Coronary artery (tissue), 2 donors: ENCODE results near the gene GDPGP1.

Source experiments
- DNase-seq: peaks from one replicate; pipeline ENCODE4 v3.0.0-alpha.2; 2017; ENCODE audit warnings: low spot score
- H3K27ac ChIP-seq, 2 donors: fragments of 200-600 bp; sonication (generic); one replicate each; pipeline ENCODE4 v1.5.1; 2016 to 2019
- H3K4me3 ChIP-seq: fragments of 200-600 bp; sonication (generic); 2 replicates; pipeline ENCODE4 v1.5.1; 2016; ENCODE audit warnings: mild to moderate bottlenecking, moderate library complexity
- CTCF ChIP-seq: fragments of 200-600 bp; sonication (generic); IDR thresholded peaks from one replicate; pipeline ENCODE4 v1.5.1; 2019; ENCODE audit warnings: antibody characterized with exemption

GDPGP1 gene

DNA sequence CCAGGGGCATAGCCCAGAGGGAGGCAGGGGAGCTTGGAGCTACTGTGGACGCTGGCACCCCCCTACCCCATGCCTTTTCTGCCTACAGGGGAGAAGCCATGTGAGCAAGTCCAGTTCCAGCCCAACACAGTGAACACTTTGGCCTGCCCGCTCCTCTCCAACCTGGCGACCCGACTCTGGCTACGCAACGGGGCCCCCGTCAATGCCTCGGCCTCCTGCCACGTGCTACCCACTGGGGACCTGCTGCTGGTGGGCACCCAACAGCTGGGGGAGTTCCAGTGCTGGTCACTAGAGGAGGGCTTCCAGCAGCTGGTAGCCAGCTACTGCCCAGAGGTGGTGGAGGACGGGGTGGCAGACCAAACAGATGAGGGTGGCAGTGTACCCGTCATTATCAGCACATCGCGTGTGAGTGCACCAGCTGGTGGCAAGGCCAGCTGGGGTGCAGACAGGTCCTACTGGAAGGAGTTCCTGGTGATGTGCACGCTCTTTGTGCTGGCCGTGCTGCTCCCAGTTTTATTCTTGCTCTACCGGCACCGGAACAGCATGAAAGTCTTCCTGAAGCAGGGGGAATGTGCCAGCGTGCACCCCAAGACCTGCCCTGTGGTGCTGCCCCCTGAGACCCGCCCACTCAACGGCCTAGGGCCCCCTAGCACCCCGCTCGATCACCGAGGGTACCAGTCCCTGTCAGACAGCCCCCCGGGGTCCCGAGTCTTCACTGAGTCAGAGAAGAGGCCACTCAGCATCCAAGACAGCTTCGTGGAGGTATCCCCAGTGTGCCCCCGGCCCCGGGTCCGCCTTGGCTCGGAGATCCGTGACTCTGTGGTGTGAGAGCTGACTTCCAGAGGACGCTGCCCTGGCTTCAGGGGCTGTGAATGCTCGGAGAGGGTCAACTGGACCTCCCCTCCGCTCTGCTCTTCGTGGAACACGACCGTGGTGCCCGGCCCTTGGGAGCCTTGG, 5.9 kb upstream of the GDPGP1 start:
- no peak overlapping the region for H3K27ac ChIP-seq
- no peak for DNase-seq
- no peak overlapping the region for H3K4me3 ChIP-seq
- no peak for TF ChIP-seq CTCF

- no peak overlapping the region for H3K27ac ChIP-seq
- no peak for TF ChIP-seq CTCF
- no peak overlapping the region for H3K4me3 ChIP-seq
- no peak for DNase-seq
Observed at GRCh38 chr15:90228960-90229359, 5.0 kb upstream of the GDPGP1 start.

DNA sequence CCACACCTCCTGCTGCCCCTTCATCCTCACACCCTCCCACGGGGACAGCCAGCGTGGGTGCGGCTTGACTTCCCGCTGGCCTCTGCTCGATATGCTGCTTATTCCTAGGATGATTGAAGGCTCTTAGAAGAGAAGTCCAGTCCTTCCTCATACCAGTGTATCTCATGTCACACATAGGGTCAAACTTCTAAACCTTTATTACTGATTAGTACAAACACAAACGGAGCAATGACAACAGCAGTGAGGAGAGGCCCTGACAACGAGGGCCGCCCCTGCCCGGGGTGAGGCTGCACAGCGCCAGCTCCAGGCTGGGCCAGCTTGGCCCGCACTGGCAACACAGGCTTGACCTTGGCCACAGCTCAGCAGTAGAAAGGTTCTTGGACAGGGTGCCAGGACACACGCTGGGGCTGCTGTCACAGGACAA, 3.9 kb upstream of the GDPGP1 start:
- peak overlapping the region in 1 of 2 donors; percentile 2 for H3K27ac ChIP-seq
- H3K4me3 ChIP-seq: peak overlapping the region; percentile 10
- no peak for TF ChIP-seq CTCF
- no peak for DNase-seq

GRCh38 chr15:90230610-90231009, 3.4 kb upstream of the GDPGP1 start:
- DNase-seq: no peak
- no peak for TF ChIP-seq CTCF
- H3K4me3 ChIP-seq: peak overlapping the region; percentile 10
- H3K27ac ChIP-seq: peak overlapping the region in 1 of 2 donors; percentile 2

GRCh38 chr15:90231028-90232017, 2.7 kb upstream of the GDPGP1 start:
- no peak for DNase-seq
- Histone ChIP-seq H3K27ac (peak overlapping the region in 1 of 2 donors; percentile 20), H3K4me3 (no peak overlapping the region)
- TF ChIP-seq CTCF: no peak

GRCh38 chr15:90232196-90232595, 1.8 kb upstream of the GDPGP1 start:
- peak overlapping the region; percentile 88 for H3K4me3 ChIP-seq
- no peak for TF ChIP-seq CTCF
- no peak for DNase-seq
- no peak overlapping the region for H3K27ac ChIP-seq
